HL-60 (cell line): ENCODE measurements around the gene MED13L.

Experiments used
- DNase-seq, 2 experiments: peaks; one replicate each; pipeline ENCODE4 v3.0.0-alpha.2; 2010 to 2020; ENCODE audit warnings: low read depth in 1 of 2, low spot score in 1 of 2
- H3K27ac ChIP-seq: fragments of 250-450 bp; sonication (Bioruptor Pico); replicated peaks from 2 replicates; pipeline ENCODE4 v1.5.1; 2020; ENCODE audit warnings: mild to moderate bottlenecking, moderate library complexity
- H3K27me3 ChIP-seq: fragments of 250-450 bp; sonication (Bioruptor Pico); 2 replicates; pipeline ENCODE4 v1.5.1; 2021; ENCODE audit warnings: mild to moderate bottlenecking, moderate library complexity; ENCODE audit not compliant: insufficient read depth, poor library complexity, severe bottlenecking
- H3K4me3 ChIP-seq: replicated peaks from 2 replicates; pipeline ENCODE4 v1.5.1; 2011; ENCODE audit warnings: mild to moderate bottlenecking, control low read depth, low read length; ENCODE audit not compliant: insufficient read depth
- GABPA ChIP-seq: IDR thresholded peaks from 2 replicates; pipeline ENCODE4 v1.6.1; 2012; ENCODE audit warnings: low read depth
- POLR2AphosphoS5 ChIP-seq: IDR thresholded peaks from 2 replicates; pipeline ENCODE4 v1.6.1; 2012; ENCODE audit warnings: low read depth
- SPI1 ChIP-seq: IDR thresholded peaks from 2 replicates; pipeline ENCODE4 v1.6.1; 2012; ENCODE audit warnings: low read depth, mild to moderate bottlenecking, borderline replicate concordance
- TF ChIP-seq, protein P1 (sequence below): IDR thresholded peaks from 2 replicates; pipeline ENCODE4 v1.6.1; 2012; ENCODE audit warnings: low read depth; ENCODE audit not compliant: insufficient replicate concordance
- TF ChIP-seq, protein P2 (sequence below): IDR thresholded peaks from one replicate; pipeline ENCODE4 v1.5.1; 2011; ENCODE audit warnings: low read length, control low read depth, inconsistent platforms; ENCODE audit not compliant: insufficient read depth

The MED13L gene

DNA sequence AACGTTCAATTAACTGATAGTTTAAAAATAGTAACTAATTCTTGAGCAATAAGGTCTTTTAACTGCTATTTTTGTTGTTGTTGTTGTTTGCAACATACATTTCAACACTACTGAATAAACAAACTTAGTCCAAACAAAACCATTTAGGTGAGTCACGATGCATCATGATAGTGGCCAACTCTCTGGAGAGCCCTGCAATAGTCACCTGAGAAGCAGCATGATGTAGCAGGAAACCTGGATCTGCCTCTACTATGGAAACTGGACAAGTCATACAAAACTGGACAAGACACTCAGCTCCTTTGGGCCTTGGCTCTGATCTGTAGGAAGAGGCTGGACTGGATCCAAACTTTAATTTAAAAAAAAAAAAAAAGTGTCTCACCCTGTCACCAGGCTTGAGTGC, 117.3 kb downstream of the MED13L start:
- Histone ChIP-seq H3K4me3 (no peak overlapping the region), H3K27ac (no peak overlapping the region), H3K27me3 (no peaks in the 10 kb centered on the region)
- DNase-seq, result no peak
- TF ChIP-seq, protein P1, sequence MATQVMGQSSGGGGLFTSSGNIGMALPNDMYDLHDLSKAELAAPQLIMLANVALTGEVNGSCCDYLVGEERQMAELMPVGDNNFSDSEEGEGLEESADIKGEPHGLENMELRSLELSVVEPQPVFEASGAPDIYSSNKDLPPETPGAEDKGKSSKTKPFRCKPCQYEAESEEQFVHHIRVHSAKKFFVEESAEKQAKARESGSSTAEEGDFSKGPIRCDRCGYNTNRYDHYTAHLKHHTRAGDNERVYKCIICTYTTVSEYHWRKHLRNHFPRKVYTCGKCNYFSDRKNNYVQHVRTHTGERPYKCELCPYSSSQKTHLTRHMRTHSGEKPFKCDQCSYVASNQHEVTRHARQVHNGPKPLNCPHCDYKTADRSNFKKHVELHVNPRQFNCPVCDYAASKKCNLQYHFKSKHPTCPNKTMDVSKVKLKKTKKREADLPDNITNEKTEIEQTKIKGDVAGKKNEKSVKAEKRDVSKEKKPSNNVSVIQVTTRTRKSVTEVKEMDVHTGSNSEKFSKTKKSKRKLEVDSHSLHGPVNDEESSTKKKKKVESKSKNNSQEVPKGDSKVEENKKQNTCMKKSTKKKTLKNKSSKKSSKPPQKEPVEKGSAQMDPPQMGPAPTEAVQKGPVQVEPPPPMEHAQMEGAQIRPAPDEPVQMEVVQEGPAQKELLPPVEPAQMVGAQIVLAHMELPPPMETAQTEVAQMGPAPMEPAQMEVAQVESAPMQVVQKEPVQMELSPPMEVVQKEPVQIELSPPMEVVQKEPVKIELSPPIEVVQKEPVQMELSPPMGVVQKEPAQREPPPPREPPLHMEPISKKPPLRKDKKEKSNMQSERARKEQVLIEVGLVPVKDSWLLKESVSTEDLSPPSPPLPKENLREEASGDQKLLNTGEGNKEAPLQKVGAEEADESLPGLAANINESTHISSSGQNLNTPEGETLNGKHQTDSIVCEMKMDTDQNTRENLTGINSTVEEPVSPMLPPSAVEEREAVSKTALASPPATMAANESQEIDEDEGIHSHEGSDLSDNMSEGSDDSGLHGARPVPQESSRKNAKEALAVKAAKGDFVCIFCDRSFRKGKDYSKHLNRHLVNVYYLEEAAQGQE, result no peak
- no peak for TF ChIP-seq GABPA
- TF ChIP-seq, protein P2, sequence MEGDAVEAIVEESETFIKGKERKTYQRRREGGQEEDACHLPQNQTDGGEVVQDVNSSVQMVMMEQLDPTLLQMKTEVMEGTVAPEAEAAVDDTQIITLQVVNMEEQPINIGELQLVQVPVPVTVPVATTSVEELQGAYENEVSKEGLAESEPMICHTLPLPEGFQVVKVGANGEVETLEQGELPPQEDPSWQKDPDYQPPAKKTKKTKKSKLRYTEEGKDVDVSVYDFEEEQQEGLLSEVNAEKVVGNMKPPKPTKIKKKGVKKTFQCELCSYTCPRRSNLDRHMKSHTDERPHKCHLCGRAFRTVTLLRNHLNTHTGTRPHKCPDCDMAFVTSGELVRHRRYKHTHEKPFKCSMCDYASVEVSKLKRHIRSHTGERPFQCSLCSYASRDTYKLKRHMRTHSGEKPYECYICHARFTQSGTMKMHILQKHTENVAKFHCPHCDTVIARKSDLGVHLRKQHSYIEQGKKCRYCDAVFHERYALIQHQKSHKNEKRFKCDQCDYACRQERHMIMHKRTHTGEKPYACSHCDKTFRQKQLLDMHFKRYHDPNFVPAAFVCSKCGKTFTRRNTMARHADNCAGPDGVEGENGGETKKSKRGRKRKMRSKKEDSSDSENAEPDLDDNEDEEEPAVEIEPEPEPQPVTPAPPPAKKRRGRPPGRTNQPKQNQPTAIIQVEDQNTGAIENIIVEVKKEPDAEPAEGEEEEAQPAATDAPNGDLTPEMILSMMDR, result no peak
- TF ChIP-seq SPI1, result no peak
- no peak for TF ChIP-seq POLR2AphosphoS5

DNA sequence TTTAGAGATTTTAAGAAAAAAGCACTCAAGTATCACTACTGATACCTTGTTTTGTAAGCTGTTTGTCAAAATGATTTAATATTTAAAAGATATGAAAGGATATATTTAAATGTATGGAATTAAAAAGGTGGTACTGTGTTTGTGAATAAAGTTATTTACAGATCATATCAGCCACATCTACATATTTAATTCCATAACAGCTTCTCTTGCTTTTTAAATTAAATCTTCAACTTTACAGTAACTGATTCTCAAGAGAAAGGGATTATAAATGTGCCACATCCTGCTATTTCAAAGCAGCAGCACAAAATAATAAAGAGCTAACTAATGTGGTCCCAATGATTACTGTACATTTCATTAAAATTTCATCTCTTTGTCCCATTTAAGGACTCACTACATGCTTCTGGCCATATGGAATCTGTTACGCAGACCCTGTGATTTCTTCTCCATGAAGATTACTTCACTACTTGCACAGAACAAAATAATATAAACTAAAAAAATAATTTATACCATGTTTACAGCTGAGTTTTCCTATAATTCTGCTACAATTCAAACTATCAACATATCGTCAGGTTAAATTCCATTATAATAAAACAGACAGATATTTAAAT, 117.8 kb downstream of the MED13L start:
- H3K27me3 ChIP-seq, result no peaks in the 10 kb centered on the region
- no peak overlapping the region for H3K27ac ChIP-seq
- TF ChIP-seq GABPA, result no peak
- TF ChIP-seq, protein P2, result no peak
- H3K4me3 ChIP-seq, result no peak overlapping the region
- no peak for DNase-seq

DNA sequence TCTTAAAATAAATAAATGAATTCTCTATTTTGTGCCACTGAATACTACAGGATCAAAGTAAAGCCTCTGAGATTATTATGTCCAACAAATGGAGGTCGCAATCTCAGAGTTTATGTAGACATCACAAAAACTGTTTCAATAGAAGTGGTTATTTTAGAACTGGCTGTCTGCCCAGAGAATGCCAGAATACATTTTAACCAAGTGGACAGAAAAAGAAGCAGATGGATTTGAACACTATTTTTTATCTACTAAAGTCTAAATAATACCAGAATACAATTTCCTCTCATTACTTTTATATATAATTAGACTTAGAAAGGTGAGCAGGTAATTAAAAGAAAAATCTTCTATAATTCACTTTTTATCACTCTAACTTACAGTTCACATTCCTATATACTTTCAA, 118.3 kb downstream of the MED13L start:
- H3K4me3 ChIP-seq, result no peak overlapping the region
- H3K27ac ChIP-seq, result no peak overlapping the region
- no peaks in the 10 kb centered on the region for H3K27me3 ChIP-seq
- TF ChIP-seq POLR2AphosphoS5 (no peak), SPI1 (no peak), GABPA (no peak)
- TF ChIP-seq, protein P1, result no peak
- TF ChIP-seq, protein P2, result no peak
- DNase-seq, result no peak

DNA sequence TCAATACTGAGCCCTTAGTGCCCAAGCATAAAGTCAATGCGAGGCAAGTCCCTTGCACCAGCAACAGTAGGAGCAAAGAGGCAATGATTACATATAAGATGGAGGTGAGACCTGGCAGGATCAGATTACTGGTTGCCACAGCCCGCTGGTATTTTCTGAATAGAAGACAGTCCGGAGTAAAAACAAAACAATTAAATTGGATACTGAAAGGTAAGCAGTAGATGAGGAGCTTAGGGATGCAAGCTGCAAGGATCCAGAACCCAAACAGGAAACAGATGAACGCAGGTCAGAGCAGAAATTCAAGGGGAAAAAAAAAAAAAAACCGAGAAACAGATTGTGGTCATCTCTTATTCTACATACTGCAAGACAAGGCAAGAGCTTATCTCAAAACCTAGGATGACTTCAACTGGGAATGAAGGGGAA, 119.6 kb downstream of the MED13L start:
- Histone ChIP-seq H3K4me3 (no peak overlapping the region), H3K27ac (no peak overlapping the region), H3K27me3 (no peaks in the 10 kb centered on the region)
- TF ChIP-seq, protein P2, result no peak
- TF ChIP-seq, protein P1, result no peak
- DNase-seq, result no peak
